Heart left ventricle (tissue), 13 donors: ENCODE results near the gene TRIM15.

Source experiments
- POLR2A ChIP-seq, 2 donors: fragments of 450-650 bp; IDR thresholded peaks; one replicate each; pipeline ENCODE4 v1.6.1; 2017; ENCODE audit warnings: antibody characterized with exemption in 2 of 2, mild to moderate bottlenecking in 2 of 2, moderate library complexity in 2 of 2
- TF ChIP-seq, protein P1 (sequence below), 12 donors: fragments of 200-600 bp; sonication (generic) in 4 of 12; IDR thresholded peaks; one replicate each; pipeline versions ENCODE4 v1.5.0 to v1.8.0; 2018 to 2022; ENCODE audit warnings: antibody characterized with exemption in 12 of 12, mild to moderate bottlenecking in 5 of 12
- donor health status: ischemic (EF 13 %, LVEDD 7.1; RV severe dilation, severe dysfunction).
- donor health status: DM: no; HTN: yes; CAD: no.
- donor health status: DM: no; HTN: no; CAD: no.
- donor health status: ischemic (EF 25% LVEDD 6.9; RV normal size, moderate dysfunction).
- donor health status: ischemic (EF 25% LVEDD 5.7; RV mildly dilated, moderate dysfunction).
- donor health status: ischemic (EF 35%, LVEDD 5.7; RV mildly dilated, moderate dysfunction).
- donor health status: nonischemic (EF 11% LVEDD 7.7; RV severe dilation, severe dysfunction).
- donor health status: DM: yes; HTN: yes; CAD: no.
- donor health status: PGD.
- donor health status: ischemic (EF 29% LVEDD 5.4; RV normal size, mild dysfunction).
- donor health status: nonischemic (EF 23%, LVEDD 6.1; RV moderate dilation, normal function).

GRCh38 chr6:30211306-30211705 lies 48.0 kb downstream of the TRIM15 start:
- no peak for TF ChIP-seq POLR2A (IDR thresholded peaks at IDR 0.05)
- TF ChIP-seq, protein P1, sequence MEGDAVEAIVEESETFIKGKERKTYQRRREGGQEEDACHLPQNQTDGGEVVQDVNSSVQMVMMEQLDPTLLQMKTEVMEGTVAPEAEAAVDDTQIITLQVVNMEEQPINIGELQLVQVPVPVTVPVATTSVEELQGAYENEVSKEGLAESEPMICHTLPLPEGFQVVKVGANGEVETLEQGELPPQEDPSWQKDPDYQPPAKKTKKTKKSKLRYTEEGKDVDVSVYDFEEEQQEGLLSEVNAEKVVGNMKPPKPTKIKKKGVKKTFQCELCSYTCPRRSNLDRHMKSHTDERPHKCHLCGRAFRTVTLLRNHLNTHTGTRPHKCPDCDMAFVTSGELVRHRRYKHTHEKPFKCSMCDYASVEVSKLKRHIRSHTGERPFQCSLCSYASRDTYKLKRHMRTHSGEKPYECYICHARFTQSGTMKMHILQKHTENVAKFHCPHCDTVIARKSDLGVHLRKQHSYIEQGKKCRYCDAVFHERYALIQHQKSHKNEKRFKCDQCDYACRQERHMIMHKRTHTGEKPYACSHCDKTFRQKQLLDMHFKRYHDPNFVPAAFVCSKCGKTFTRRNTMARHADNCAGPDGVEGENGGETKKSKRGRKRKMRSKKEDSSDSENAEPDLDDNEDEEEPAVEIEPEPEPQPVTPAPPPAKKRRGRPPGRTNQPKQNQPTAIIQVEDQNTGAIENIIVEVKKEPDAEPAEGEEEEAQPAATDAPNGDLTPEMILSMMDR (IDR thresholded peaks at IDR 0.05), result no peak
